Measurements from ENCODE around the gene CAPZA2. TPM values are rescaled to one million over a fixed set of nuclear protein-coding genes. Genes with fewer than 3 reads are reported as not detected.
A peak's percentile ranks its signal among the peaks of the same experiment; 100 is the strongest.

Gene CAPZA2
- total RNA-seq, 2 experiments from 2014 or later, result 134 to 182 TPM

DNA sequence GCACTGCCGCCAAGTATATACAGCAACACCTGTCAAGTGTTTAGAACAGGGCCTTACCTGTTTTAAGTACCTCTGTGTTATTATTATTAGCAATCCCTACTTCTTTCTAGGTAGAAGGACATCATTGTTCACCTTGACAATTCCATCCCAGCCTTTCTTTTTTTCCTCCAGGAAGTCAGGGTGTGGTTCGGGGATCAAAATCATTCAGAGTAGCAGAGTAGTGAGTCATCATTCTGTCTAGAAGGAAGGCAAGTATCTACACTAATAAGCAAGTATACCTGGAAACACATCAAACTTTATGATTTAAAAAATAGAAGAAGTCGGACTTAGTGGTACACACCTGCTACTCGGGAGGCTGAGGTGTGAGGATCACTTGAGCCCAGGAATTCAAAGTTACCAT lies 25.5 kb upstream of the CAPZA2 start:
- H3K27me3 Mint-ChIP-seq, result peaks cover 12% of the 10 kb centered on the region
- POLR2A ChIA-PET, result no interaction called here
- H3K36me3 Mint-ChIP-seq (ENCODE audit: low read depth), result no peaks in the 10 kb centered on the region
- no peak for DNase-seq
- H3K9me3 Mint-ChIP-seq, result no peaks in the 10 kb centered on the region
- CTCF ChIA-PET, result no interaction called here
- no peak overlapping the region for H3K27ac Mint-ChIP-seq
- no peaks in the 10 kb centered on the region for H3K4me1 Mint-ChIP-seq
- H3K4me3 Mint-ChIP-seq, result no peak overlapping the region

- H3K9me3 Mint-ChIP-seq, result no peaks in the 10 kb centered on the region
- peaks cover 18% of the 10 kb centered on the region for H3K27me3 Mint-ChIP-seq
- DNase-seq, result no peak
- ChIA-PET POLR2A (no interaction called here), CTCF (no interaction called here)
- no peaks in the 10 kb centered on the region for H3K36me3 Mint-ChIP-seq (ENCODE audit: low read depth)
- no peaks in the 10 kb centered on the region for H3K4me1 Mint-ChIP-seq
- H3K4me3 Mint-ChIP-seq, result no peak overlapping the region
- no peak overlapping the region for H3K27ac Mint-ChIP-seq
These were observed 24.8 kb upstream of the CAPZA2 start for GRCh38 chr7:116837586-116837985.

DNA sequence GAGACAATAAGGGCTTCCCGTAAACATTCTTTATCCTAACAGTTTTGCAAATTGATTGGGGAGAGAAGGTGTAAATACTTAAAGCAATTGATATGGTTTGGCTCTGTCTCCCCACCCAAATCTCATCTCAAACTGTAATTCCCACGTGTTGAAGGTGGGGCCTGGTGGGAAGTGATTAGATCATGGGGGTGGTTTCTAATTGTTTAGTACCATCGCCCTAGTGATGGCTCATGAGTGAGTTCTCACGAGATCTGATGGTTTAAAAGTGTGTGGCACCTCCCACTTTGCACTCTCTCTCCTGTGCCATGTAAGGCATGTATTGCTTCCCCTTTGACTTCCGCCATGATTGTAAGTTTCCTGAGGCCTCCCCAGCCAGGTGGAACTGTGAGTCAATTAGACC lies 22.1 kb upstream of the CAPZA2 start:
- no peak overlapping the region for H3K4me3 Mint-ChIP-seq

DNA sequence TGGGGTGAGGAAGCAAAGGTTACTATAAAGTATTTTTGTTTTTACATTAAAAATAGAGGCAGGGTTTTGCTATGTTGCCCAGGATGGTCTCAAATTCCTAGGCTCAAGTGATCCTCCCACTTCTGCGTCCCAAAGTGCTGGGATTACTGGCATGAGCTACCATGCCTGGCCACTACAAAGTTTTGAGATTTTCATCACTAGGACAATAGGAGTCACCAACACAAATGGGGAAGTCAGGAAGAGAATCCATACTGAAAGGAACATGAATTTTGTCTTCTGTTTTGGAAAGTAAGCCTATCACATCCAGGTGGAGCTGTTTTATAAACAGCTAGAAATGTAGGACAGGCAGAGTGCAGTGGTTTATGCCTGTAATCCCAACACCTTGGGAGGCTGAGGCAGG lies 20.0 kb upstream of the CAPZA2 start:
- H3K4me3 Mint-ChIP-seq, result no peak overlapping the region
- H3K36me3 Mint-ChIP-seq (ENCODE audit: low read depth), result no peaks in the 10 kb centered on the region
- peaks cover 33% of the 10 kb centered on the region for H3K27me3 Mint-ChIP-seq
- CTCF ChIA-PET, result no interaction called here
- no peaks in the 10 kb centered on the region for H3K9me3 Mint-ChIP-seq
- POLR2A ChIA-PET, result no interaction called here
- peaks cover 12% of the 10 kb centered on the region for H3K4me1 Mint-ChIP-seq
- no peak for DNase-seq
- H3K27ac Mint-ChIP-seq, result no peak overlapping the region

More for the DNA sequence above, 22.1 kb upstream of the CAPZA2 start:
- POLR2A ChIA-PET, result no interaction called here
- CTCF ChIA-PET, result no interaction called here
- DNase-seq, result no peak
- Mint-ChIP-seq H3K36me3 (ENCODE audit: low read depth) (no peaks in the 10 kb centered on the region), H3K27ac (no peak overlapping the region), H3K9me3 (no peaks in the 10 kb centered on the region), H3K27me3 (peaks cover 31% of the 10 kb centered on the region), H3K4me1 (peaks cover 12% of the 10 kb centered on the region)

GRCh38 chr7:116843378-116843777 lies 19.0 kb upstream of the CAPZA2 start:
- CTCF ChIA-PET, result no interaction called here
- Mint-ChIP-seq H3K36me3 (ENCODE audit: low read depth) (no peaks in the 10 kb centered on the region), H3K27me3 (peaks cover 32% of the 10 kb centered on the region), H3K9me3 (no peaks in the 10 kb centered on the region), H3K4me3 (peak overlapping the region; percentile 5), H3K4me1 (peaks cover 12% of the 10 kb centered on the region), H3K27ac (peak overlapping the region; percentile 57)
- POLR2A ChIA-PET, result no interaction called here
- DNase-seq, result no peak

DNA sequence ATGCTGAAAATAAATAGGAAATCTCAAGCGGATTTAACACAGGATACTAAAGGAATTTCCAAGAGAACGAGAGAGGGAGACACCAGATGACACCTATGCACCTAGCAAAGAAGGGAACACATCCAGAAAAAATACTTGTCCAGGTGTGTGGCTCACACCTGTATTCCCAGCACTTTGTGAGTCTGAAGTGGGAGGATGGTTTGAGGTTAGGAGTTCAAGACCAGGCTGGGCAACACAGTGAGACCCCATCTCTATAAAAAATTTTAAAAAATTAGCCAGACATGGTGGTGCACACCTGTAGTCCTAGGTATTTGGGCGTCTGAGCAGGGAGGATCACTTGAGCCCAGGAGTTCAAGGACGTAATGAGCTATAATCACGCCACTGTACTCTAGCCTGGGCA lies 11.2 kb upstream of the CAPZA2 start:
- Mint-ChIP-seq H3K4me3 (no peak overlapping the region), H3K27ac (no peak overlapping the region), H3K9me3 (no peaks in the 10 kb centered on the region), H3K36me3 (ENCODE audit: low read depth) (no peaks in the 10 kb centered on the region), H3K4me1 (peaks cover 7% of the 10 kb centered on the region), H3K27me3 (peaks cover 11% of the 10 kb centered on the region)
- POLR2A ChIA-PET, result no interaction called here
- no peak for DNase-seq
- CTCF ChIA-PET, result no interaction called here

DNA sequence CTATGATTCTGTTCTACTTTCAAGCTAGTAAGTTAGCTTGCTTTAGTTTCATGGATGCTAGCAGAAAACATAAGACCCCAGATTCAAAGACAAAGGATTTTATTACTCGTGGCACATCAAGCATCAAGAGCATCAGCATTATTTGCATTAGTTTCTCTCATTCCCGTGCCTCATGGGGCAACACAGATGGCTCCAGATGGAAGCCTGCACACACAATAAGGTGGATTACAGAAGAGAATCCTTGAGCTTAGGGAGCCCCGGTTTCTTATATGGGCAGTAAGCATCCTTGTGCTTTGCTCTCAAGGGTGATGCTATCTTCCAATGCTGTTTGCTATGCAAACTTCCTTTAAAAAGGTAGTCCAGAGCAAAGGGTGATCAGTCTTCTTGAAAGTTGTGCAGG lies 10.7 kb upstream of the CAPZA2 start:
- Mint-ChIP-seq H3K4me3 (no peak overlapping the region), H3K27me3 (peaks cover 8% of the 10 kb centered on the region), H3K36me3 (ENCODE audit: low read depth) (no peaks in the 10 kb centered on the region), H3K9me3 (no peaks in the 10 kb centered on the region), H3K4me1 (peaks cover 7% of the 10 kb centered on the region), H3K27ac (no peak overlapping the region)
- CTCF ChIA-PET, result interaction anchor here (1.6 kb wide), 1 partner anchor 10 kb away, joined by 4 read pairs; the partner anchor contains the start of gene CAPZA2
- POLR2A ChIA-PET, result no interaction called here
- no peak for DNase-seq

DNA sequence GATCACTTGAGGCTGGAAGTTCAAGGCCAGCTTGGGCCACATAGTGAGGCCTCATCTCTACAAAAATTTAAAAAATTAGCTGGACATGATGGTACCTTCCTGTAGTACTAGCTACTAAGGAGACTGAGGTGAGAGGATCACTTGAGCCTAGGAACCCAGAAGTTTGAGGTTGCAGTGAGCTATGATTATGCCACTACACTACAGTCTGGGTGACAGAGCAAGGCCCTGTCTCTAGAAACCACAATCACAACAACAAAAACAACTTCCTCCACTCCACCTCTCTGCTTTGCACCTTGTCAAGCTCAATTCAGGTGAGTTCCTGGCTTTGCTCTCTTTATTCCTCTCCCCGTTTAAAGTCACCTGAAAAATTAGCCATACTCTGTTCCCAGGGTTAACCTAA lies 8.3 kb upstream of the CAPZA2 start:
- Mint-ChIP-seq H3K4me3 (no peak overlapping the region), H3K27ac (no peak overlapping the region), H3K4me1 (peaks cover 7% of the 10 kb centered on the region), H3K9me3 (no peaks in the 10 kb centered on the region), H3K36me3 (ENCODE audit: low read depth) (no peaks in the 10 kb centered on the region), H3K27me3 (peaks cover 15% of the 10 kb centered on the region)
- ChIA-PET CTCF (interaction anchor here (0.6 to 0.8 kb wide), 3 partner anchors 12 to 38 kb away, joined by 3 to 4 read pairs (median 3); no protein-coding TSS in a partner anchor), POLR2A (no interaction called here)
- no peak for DNase-seq

DNA sequence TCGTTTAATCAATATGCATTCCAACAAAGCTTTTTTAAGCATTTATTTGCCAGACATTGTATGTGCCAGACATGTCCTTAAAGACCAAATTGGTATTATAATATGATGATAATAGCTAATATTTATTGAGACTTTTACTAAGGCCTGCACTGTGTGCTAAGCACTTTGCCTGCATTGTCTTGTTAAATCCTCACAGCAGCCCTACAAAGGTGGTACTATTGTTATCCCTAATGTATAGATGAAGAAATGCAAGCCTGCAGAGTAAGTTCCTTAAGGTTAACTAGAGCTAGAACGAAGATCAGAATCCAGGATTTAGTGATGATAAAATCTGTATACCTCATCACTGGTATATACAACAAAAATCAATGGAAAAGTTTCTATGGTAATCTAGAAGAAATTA lies 5.3 kb upstream of the CAPZA2 start:
- DNase-seq, result no peak
- POLR2A ChIA-PET, result no interaction called here
- Mint-ChIP-seq H3K27me3 (peaks cover 12% of the 10 kb centered on the region), H3K27ac (no peak overlapping the region), H3K36me3 (ENCODE audit: low read depth) (no peaks in the 10 kb centered on the region), H3K9me3 (no peaks in the 10 kb centered on the region), H3K4me3 (no peak overlapping the region), H3K4me1 (peaks cover 17% of the 10 kb centered on the region)
- CTCF ChIA-PET, result interaction anchor here (1.2 kb wide), 1 partner anchor 12 kb away, joined by 3 read pairs; no protein-coding TSS in a partner anchor

DNA sequence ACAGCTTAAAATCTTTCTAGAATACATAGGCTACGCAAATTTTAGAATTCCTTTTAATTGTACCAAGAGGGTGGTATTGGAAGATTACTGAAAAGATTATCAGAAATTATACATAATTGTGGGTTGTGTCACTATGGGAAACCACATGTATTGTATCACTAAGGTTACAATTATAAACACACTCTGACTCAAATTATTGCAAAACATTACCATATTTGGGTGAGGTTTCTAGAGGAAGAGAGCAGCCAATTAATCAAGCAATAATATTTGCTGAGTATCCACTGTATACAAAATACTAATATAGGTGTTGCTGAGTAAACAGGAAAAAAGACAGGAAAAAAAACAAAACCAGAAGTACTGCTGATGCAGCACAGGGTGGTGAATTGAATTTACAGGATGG lies 3.1 kb upstream of the CAPZA2 start:
- POLR2A ChIA-PET, result no interaction called here
- CTCF ChIA-PET, result no interaction called here
- Mint-ChIP-seq H3K36me3 (ENCODE audit: low read depth) (peaks cover 6% of the 10 kb centered on the region), H3K4me1 (peaks cover 22% of the 10 kb centered on the region), H3K27me3 (peaks cover 10% of the 10 kb centered on the region), H3K27ac (no peak overlapping the region), H3K9me3 (no peaks in the 10 kb centered on the region), H3K4me3 (no peak overlapping the region)
- no peak for DNase-seq

GRCh38 chr7:116861717-116862116 lies 670 bp upstream of the CAPZA2 start:
- POLR2A ChIA-PET, result no interaction called here
- H3K9me3 Mint-ChIP-seq, result no peaks in the 10 kb centered on the region
- peak overlapping the region; percentile 63 for H3K27ac Mint-ChIP-seq
- H3K36me3 Mint-ChIP-seq (ENCODE audit: low read depth), result peaks cover 6% of the 10 kb centered on the region
- H3K4me1 Mint-ChIP-seq, result peaks cover 31% of the 10 kb centered on the region
- peak overlapping the region; percentile 69 for H3K4me3 Mint-ChIP-seq
- DNase-seq, result no peak
- peaks cover 10% of the 10 kb centered on the region for H3K27me3 Mint-ChIP-seq
- CTCF ChIA-PET, result interaction anchor here (0.7 to 1.0 kb wide), 2 partner anchors 9 to 266 kb away, joined by 3 to 4 read pairs; no protein-coding TSS in a partner anchor

DNA sequence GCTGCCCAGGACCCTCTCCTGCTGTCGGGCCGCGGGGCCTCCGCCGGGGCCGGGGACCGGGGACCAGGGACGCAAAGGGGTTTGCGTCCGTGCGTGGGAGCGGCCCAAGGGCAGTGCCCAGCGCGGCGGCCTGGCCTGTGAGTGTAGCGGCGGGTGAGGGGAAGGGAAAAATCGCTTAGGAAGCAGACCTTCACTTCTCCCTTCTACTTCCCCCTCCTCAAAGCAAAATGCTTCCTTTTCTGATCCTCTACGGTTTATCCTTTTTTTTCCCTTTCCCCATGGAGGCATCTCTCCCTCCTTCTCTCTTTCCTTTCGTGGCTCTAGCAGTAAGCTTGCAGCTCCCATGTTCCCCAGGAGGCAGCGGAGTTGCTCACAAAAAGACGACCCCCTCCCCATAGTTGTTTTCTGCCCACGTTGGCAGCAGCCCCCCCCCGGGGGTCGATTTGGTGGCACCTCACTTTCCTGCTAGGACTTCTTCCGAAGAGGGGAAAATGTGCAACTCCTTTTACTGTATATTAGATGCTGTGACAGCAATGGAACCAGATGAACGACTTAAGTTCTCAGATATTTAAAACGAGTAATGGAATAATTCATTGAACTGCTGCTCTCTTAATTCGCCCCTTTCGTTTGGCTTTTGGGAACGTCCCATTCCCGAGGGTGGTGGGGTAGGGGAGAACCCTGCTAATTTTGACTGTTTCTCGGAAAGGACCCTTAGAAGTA lies 724 bp downstream of the CAPZA2 start:
- H3K27ac Mint-ChIP-seq, result peak overlapping the region; percentile 99
- ChIA-PET CTCF (no interaction called here), POLR2A (no interaction called here)
- H3K4me3 Mint-ChIP-seq, result peak overlapping the region; percentile 99
- DNase-seq, result no peak
- peaks cover 5% of the 10 kb centered on the region for H3K27me3 Mint-ChIP-seq
- no peaks in the 10 kb centered on the region for H3K9me3 Mint-ChIP-seq
- peaks cover 6% of the 10 kb centered on the region for H3K36me3 Mint-ChIP-seq (ENCODE audit: low read depth)
- H3K4me1 Mint-ChIP-seq, result peaks cover 40% of the 10 kb centered on the region

DNA sequence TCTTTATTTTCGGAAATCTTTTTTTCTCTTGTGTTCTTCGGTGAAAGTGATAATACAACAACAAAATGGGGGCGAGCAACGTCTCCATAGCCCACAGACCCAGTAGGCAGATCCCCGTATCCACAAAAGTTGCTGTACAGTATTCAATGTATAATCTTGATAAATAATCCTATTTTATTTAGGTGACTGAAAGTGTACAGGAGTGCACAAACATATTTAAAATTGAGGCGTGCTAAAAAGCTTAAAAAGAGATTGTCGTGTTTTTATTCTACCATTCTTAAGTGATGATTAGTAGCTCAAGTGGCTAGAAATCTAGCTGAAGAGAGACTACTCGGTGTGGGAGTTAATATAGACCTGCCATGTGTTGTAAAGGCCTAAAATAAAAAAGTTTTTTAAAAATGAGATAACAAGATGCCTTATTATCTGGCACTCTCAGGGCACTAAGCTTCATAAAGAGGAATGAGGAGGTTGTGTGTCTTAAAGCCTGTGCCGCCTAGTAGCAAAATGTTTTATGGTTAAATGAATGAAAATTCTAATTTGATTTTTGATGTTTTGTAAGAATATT lies 1.6 kb downstream of the CAPZA2 start:
- no peak for DNase-seq
- peak overlapping the region; percentile 99 for H3K4me3 Mint-ChIP-seq
- peaks cover 3% of the 10 kb centered on the region for H3K27me3 Mint-ChIP-seq
- H3K4me1 Mint-ChIP-seq, result peaks cover 42% of the 10 kb centered on the region
- H3K9me3 Mint-ChIP-seq, result no peaks in the 10 kb centered on the region
- ChIA-PET POLR2A (no interaction called here), CTCF (no interaction called here)
- peak overlapping the region; percentile 99 for H3K27ac Mint-ChIP-seq
- H3K36me3 Mint-ChIP-seq (ENCODE audit: low read depth), result peaks cover 6% of the 10 kb centered on the region
